Lower lobe of right lung (tissue), 2 donors: ENCODE measurements around the gene BTRC. TPM values are rescaled to one million over a fixed set of nuclear protein-coding genes. Genes with fewer than 3 reads are reported as not detected.

Experiments
- ATAC-seq, 2 donors: fragments of 200-7000 bp; cut with Tn5 transposase; one replicate each; pipeline ENCODE4 v1.9.1; 2020 to 2022; ENCODE audit warnings: mild to moderate bottlenecking in 2 of 2, moderate library complexity in 2 of 2
- DNase-seq: peaks from one replicate; pipeline ENCODE4 v3.0.0-alpha.2; 2020
- H3K27ac ChIP-seq: fragments of 200-600 bp; one replicate; pipeline ENCODE4 v1.8.0; 2022
- H3K27me3 ChIP-seq: fragments of 200-600 bp; one replicate; pipeline ENCODE4 v1.8.0; 2022; ENCODE audit warnings: low read depth
- H3K36me3 ChIP-seq: fragments of 200-600 bp; one replicate; pipeline ENCODE4 v1.8.0; 2022; ENCODE audit warnings: mild to moderate bottlenecking
- H3K4me1 ChIP-seq: fragments of 200-600 bp; one replicate; pipeline ENCODE4 v1.8.0; 2022
- H3K4me3 ChIP-seq: fragments of 200-600 bp; one replicate; pipeline ENCODE4 v1.8.0; 2022; ENCODE audit warnings: mild to moderate bottlenecking
- H3K9me3 ChIP-seq: fragments of 200-600 bp; one replicate; pipeline ENCODE4 v1.8.0; 2022
- intact Hi-C: fragments of 100-400 bp; cut with DNase I; formaldehyde crosslinking; loops from one replicate; pipeline ENCODE4 v1.11.0; 2022
- total RNA-seq: library from RNA; stranded (reverse); fragmentation: NEBNext Ultra II Directional; extraction: Animal tissue kit (Norgen Biotek cat#: 25700); gene quantifications from one replicate; pipeline ENCODE4 v1.2.1, GENCODE V29; 2021
- TF ChIP-seq, protein P1 (sequence below): fragments of 200-600 bp; IDR thresholded peaks from one replicate; pipeline ENCODE4 v1.8.0; 2022; ENCODE audit warnings: antibody characterized with exemption, mild to moderate bottlenecking
- donor health status: DM: no; HTN: yes; CAD: no; lungs with severe emphysema.

Gene BTRC
- total RNA-seq, 1 donor from 2014 or later, result 17.3 TPM

DNA sequence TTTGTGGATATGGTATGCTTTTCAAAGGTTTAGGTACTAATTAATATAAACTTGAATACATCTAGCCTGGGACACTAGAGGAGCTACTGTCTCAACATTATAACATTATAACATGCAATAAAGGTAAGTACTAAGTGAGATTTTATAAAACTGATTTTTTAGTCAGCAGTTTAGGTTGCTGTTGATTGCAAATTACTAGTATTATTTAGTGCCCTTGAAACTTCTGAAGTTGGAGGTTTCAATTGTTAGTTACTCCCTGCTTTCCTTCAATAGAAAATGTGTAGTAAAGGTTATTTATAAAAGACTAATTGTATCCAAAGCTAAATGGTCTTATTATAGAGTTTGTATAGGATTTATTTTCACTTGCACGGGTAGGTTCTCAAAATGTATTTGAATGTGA lies 138.8 kb downstream of the BTRC start:
- no peak for DNase-seq
- Histone ChIP-seq H3K9me3 (no peaks in the 10 kb centered on the region), H3K36me3 (no peaks in the 10 kb centered on the region), H3K4me1 (peaks cover 6% of the 10 kb centered on the region), H3K27ac (no peak overlapping the region), H3K27me3 (no peaks in the 10 kb centered on the region), H3K4me3 (no peak overlapping the region)
- no peak for ATAC-seq
- TF ChIP-seq, protein P1, sequence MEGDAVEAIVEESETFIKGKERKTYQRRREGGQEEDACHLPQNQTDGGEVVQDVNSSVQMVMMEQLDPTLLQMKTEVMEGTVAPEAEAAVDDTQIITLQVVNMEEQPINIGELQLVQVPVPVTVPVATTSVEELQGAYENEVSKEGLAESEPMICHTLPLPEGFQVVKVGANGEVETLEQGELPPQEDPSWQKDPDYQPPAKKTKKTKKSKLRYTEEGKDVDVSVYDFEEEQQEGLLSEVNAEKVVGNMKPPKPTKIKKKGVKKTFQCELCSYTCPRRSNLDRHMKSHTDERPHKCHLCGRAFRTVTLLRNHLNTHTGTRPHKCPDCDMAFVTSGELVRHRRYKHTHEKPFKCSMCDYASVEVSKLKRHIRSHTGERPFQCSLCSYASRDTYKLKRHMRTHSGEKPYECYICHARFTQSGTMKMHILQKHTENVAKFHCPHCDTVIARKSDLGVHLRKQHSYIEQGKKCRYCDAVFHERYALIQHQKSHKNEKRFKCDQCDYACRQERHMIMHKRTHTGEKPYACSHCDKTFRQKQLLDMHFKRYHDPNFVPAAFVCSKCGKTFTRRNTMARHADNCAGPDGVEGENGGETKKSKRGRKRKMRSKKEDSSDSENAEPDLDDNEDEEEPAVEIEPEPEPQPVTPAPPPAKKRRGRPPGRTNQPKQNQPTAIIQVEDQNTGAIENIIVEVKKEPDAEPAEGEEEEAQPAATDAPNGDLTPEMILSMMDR, result no peak
- intact Hi-C loops, result no loop called here

DNA sequence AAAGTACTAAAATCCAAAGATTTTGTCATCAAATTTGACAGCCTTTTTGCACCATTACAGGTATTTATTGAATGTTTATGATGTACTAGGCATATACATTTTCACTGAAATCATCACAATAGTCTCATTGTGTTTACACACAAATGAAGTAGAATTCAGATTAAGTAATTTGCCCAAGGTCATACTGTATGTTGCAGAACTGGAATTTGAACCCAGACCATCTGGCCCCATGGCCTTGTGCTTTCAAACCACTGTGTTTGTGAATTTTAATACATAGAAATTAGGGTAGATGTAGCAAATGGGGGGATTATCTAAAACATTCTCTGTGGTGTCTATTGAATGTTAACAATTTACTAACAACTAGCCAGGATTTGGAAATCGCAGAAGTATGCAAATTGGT lies 139.3 kb downstream of the BTRC start:
- DNase-seq, result no peak
- Histone ChIP-seq H3K4me1 (peaks cover 6% of the 10 kb centered on the region), H3K36me3 (no peaks in the 10 kb centered on the region), H3K9me3 (no peaks in the 10 kb centered on the region), H3K27ac (no peak overlapping the region), H3K27me3 (no peaks in the 10 kb centered on the region), H3K4me3 (no peak overlapping the region)
- intact Hi-C loops, result no loop called here
- no peak for ATAC-seq
- TF ChIP-seq, protein P1, result no peak

DNA sequence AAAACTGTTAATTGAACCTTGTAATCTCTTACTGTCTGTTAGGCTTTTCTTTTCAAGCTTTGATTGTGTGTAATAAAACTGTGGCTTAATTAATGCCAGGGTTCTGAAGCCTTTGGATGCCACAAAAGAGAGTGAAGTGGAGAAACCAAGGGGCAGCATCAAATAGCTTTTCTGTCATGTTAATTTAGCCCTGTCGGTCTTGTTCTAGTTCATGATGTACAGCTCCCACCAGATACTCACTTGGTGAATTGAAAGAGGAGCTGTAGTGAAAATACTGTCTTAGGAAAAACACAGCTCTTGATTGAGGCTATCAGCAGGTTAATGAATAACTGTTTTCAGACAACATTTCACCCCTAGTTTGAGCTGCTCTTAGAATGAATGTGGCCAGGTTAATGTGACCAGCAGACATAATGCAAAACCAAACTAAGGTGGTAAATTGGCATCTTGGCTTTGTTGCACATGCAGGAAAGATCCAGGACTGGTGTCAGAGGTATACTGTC lies 139.9 kb downstream of the BTRC start:
- no peak for DNase-seq
- no peaks in the 10 kb centered on the region for H3K9me3 ChIP-seq
- no peaks in the 10 kb centered on the region for H3K36me3 ChIP-seq
- no peak overlapping the region for H3K27ac ChIP-seq
- H3K4me1 ChIP-seq, result peaks cover 6% of the 10 kb centered on the region
- TF ChIP-seq, protein P1, result no peak
- intact Hi-C loops, result no loop called here
- H3K4me3 ChIP-seq, result no peak overlapping the region
- H3K27me3 ChIP-seq, result no peaks in the 10 kb centered on the region
- no peak for ATAC-seq

DNA sequence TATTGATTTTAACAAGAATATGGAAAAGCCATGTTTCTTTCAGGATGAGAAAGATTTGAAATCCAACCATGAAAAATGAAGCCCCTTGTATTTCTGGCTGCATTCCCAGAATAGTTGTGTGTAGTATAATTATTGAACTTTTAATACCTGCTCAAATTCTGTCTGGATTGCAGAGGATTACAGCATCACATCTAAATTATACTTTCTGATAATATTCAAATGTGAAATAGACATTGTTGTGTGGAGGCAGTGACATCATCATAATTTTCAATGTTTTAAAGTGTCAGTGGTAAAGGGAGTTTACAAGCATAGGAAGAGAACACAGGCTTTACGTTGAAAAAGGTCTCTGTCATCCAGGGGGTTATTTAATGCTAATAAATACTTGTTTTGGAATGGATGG lies 140.7 kb downstream of the BTRC start:
- no peak overlapping the region for H3K4me3 ChIP-seq
- peaks cover 2% of the 10 kb centered on the region for H3K4me1 ChIP-seq
- no peak overlapping the region for H3K27ac ChIP-seq
- no peak for ATAC-seq
- H3K9me3 ChIP-seq, result no peaks in the 10 kb centered on the region
- no peak for DNase-seq
- H3K27me3 ChIP-seq, result no peaks in the 10 kb centered on the region
- no peaks in the 10 kb centered on the region for H3K36me3 ChIP-seq
- TF ChIP-seq, protein P1, result no peak
- intact Hi-C loops, result no loop called here

DNA sequence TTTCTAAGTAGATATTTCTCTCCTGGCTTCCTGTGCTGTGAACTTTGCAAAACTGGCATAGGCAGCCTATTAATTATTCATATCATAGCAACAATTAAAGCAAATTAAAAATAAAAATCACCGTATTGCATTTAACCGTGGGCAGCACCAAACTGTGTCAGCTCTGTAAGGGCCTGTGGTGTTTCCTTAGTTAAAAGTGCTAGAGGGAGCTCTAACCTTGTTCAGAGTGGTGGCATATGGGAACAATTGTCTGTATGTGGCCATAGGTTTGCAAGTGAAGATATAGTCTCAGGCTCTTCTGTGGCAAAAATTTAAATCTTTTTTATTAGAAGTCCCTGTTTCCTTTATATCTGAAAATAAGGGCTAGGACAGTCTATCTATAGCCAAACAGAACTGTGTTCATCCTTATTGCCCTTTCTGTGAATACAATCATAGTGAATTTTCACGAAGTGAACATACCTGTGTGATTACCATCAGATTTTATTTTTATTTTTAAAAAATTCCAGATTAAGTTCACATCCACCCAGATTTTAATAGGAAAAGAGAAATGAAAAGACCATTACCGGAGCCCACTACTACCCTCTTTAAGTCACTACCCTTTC lies 141.5 kb downstream of the BTRC start:
- no peaks in the 10 kb centered on the region for H3K4me1 ChIP-seq
- H3K4me3 ChIP-seq, result no peak overlapping the region
- no peaks in the 10 kb centered on the region for H3K9me3 ChIP-seq
- DNase-seq (no peak), ATAC-seq (no peak)
- TF ChIP-seq, protein P1, result no peak
- H3K36me3 ChIP-seq, result no peaks in the 10 kb centered on the region
- no peaks in the 10 kb centered on the region for H3K27me3 ChIP-seq
- intact Hi-C loops, result no loop called here
- H3K27ac ChIP-seq, result no peak overlapping the region
